ENCODE measurements around the gene MACROH2A1. TPM values are rescaled to one million over a fixed set of nuclear protein-coding genes. Genes with fewer than 3 reads are reported as not detected.

MACROH2A1 gene
- total RNA-seq, 1 donor from 2014 or later: 218 TPM

- peak; percentile 84 for DNase-seq
These were observed 44.9 kb downstream of the MACROH2A1 start for GRCh38 chr5:135353952-135354721.

- no peak for DNase-seq
These were observed 48.5 kb downstream of the MACROH2A1 start for GRCh38 chr5:135350536-135350935.

GRCh38 chr5:135349886-135350285 is 49.1 kb downstream of the MACROH2A1 start:
- no peak for DNase-seq

DNA sequence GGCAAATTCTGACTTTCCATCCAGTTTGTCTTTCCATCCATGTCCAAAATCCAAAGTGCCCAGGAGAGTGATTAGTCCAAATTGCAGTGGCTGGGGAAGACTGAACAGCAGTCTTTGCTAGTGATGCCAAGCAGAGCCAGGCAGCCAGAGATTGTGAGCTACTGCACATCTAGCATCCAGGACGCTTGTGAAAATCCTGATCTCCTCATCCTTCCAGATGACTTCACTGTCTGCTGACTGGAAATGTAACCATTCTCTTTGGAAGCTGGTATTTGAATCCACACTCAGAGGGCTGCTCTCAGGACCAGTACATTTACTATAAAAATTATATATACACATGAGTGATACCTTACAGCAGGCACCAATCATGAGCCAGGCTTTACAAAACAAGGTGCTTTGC is 49.6 kb downstream of the MACROH2A1 start:
- no peak for DNase-seq

DNA sequence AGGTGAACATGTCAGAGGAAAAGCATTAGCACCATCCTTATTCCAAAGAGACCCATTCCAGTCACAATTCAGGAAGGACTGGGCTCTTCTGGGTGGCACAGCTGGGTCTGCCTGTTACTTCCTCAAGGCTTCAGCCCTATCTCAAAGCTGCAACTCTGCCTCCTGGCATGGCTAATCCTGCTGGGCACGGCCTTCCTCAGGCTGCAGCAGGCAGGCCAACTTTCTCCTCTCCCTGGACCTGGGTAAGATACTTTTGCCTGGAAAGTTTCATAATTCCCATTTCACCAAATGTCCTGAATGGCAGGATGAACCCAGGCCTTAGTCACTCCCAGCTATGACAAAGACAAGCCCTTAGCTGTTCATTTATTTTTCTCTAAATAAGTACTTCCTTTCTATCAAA is 50.1 kb downstream of the MACROH2A1 start:
- DNase-seq: no peak

DNA sequence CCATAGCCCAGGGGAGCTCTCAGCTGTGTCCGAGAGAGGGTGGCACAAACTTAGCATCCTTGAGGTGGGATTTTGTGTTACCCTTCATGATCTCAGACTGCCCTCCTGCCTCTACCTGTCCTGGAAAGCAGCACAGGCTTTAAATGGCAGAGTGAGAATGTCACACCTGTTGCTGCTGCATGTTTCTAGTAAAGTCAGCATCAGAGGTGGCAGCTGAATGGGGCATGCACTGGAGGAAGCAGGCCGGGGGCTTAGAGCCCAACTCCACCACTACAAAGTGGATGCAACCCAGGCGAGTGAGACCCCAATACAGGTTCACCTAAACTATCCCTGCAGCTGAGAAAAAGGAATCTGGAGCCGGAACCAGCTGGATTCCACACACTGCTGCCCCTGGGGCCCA is 51.6 kb downstream of the MACROH2A1 start:
- no peak for DNase-seq

- DNase-seq: no peak
These were observed 52.9 kb downstream of the MACROH2A1 start for GRCh38 chr5:135345956-135346731.

DNA sequence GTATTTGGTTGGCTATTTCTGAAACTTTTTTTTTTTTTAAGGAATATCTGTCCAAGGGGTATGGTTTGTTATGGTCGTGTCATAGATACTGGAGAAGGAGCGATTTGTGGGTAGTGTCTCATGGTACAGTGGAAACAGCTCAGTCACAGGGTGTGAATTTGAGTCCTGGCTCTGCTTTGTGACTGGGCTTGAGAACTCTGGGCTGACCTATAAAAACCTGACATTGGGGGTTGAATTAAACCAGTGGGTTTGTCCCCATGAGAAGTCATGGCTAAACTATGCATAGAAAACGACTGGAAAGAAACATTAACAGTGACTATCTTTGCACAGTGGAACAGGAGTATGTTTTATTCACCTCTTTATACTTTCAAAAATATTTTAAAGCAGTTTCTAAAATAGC is 54.7 kb downstream of the MACROH2A1 start:
- no peak for DNase-seq

DNA sequence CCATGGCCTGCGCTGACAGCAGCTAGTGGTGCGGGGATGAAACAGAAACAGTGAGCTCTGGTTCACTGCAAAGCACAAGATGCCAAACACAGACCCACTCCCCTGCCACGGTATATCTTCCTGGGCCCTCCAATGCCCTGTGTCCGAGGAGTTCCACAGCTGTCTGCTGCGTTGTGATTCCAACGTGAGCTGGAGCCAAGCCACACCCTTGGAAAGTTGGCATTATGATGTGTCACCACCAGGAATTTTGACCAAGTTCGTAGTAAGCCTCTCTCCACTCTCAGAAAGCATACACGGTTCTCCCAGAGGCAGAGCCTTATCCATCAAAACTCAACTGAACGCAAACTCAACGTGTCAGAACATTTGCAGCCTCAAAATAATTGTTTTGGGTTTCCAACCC is 55.6 kb downstream of the MACROH2A1 start:
- DNase-seq: peak; percentile 83

- DNase-seq: no peak
These were observed 56.5 kb downstream of the MACROH2A1 start for GRCh38 chr5:135342551-135342875.

DNA sequence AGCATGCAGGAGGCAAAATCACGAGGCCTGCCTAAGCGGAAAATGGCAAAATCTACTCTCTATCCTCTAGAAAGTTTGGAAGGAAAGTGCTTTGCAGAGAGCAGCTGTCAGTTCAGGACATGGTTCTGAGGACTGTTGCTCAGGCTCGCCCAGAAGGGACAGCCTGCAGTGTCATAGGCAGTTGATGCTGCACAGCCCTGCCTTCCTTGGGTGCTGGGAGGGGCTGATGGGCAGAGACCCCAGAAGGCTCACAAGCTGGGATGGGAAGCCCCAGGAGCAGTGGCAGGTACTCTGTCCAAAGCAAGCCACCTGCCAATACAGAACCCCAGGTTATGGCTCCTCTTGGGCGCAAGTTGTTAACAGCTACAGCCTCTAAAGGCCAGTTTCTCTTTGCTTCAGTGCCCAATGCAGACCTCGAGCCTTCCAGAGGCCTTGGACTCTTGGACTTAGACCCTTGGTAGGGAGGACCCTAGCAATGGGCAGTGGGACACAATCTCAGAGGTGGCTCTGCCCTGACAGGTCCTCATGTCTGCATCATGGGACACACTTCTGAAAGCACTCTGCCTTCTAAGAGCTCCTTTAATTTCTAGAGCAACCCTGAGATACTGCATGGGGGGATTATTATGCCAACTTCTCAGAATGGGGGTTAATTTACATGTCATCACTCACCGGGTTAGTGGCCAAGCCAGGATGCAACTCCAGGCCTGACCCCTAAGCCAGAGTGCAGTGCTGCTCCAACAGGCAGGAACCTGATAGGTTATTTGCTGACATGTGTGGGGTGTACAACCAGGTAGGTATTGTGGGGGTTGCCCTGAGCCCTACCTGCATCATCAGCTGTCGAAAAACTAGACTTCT is 57.1 kb downstream of the MACROH2A1 start:
- DNase-seq: no peak

DNA sequence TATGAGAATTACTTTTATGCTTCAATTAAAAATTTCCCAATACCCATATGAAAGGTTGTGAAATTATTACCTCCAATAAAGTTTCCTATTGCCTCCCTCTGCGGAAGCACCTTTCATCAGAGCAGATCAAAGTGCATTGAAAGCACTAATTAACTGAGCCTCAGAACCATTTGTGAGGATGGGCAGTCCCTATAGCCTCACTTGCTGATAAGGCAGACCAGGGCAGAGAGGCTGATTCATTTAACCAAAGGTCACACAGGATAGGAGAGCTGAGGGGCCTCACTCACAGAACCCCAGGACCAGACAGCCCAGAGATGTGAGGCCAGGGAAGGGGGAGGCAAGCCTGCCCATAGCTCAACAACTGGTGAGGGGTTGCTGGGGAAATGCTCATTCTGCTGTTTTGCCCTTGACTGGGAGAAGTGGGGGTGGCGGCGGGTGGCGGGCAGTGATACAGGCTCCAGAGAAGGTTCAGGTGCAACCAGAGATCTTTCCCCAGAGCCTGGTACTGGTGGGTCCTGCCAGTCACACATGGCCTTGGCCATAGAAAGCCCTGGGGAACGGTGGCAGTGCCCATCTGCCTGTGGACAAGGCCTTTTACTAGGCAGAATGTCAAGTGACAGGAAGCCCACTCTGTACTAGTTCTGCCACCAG is 57.9 kb downstream of the MACROH2A1 start:
- DNase-seq: no peak

DNA sequence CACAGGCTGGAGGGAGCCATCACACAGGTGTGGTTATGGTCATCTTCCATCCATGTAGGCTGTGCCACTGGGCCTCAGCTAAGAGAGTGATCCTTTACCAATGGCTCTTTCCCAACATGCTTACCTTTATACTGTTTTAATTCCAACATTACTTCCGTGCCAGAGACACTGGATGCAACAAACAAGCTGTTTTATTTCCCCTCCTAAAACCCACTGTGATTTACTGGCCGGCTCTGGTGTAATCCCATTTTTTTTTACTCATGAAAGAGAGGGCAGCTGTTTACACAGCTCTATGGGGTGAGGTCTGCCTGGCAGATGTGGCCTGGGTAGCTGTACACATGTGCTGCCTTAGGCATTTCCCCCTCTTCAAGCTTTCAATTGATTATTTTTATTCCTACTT is 58.5 kb downstream of the MACROH2A1 start:
- no peak for DNase-seq

GRCh38 chr5:135339623-135340022 is 59.4 kb downstream of the MACROH2A1 start:
- DNase-seq: no peak

DNA sequence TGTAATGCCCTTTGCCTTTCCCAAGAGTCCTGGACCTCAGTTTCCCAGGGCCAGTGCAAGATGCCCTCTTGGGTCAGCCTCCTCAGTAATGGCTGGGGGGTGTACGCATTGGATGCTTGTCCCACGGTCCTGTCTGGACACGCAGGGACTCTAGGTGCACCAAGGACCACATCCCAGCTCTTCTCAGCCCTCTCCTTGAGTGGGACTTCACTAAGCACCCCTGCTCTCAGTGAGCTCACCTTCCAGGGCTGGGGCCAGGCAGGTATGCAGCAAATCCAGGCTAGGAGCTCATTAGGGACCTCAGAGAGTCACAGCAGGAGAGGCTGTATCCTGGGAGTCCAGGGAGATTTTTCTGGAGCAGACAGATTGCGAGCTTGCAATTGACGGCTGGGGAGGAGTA is 59.8 kb downstream of the MACROH2A1 start:
- no peak for DNase-seq

DNA sequence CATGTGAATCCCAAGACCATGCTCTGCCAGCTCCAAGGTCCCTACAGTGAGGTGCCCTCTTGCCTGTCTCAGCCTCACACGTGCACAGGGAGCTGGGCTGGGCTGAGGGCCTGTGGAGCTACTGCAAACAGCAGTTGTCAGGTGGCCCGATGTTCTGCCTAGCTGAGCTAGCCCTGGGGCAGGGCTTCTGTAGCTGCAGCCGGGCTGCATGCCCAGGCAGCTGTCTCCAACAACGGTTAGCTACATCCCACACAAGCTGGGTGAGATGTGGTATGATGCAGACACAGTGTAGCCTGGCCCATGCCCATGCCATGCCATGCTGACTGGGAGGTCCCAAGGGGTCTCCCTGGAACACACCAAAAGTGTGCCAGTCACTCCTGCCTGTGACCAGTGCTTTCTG is 62.0 kb downstream of the MACROH2A1 start:
- DNase-seq: peak; percentile 90

GRCh38 chr5:135335031-135335828 is 63.8 kb downstream of the MACROH2A1 start:
- DNase-seq: no peak

DNA sequence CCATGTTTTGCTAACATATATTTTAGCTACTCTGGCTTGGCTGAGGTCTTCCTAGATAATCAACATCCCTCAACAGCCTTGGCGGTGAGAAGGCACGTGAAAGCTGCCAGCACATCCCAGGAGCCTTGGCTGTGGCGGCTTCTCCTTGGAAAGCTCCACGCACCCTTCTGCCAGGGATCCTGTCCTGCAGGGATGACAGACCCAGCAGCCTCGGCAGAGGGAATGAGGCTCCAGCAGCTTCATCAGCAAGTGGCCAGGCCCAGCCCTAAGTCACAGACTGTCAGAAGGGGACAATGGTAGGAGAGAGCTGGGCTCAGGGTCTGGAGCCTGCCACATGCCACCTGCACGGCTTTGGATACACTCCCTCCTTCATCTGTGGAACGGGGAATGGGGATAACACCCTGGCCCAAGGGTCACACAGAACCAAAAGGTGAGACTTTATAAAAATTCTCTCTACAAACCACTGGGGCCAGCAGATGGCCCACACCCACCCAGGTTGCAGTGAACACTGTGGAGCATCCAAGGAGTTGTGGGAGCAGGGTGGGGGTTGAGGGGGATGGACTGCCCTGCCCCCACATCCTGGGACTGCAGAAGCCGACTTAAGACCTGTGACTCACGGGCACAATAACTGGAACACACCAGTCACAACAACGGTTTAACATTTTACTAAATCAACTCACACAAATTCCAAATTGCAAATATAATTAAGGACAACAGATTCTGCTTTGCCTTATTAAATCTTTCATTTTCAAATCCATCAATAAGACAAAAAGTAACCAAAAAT is 65.1 kb downstream of the MACROH2A1 start:
- DNase-seq: no peak

GRCh38 chr5:135332519-135333150 is 66.4 kb downstream of the MACROH2A1 start:
- DNase-seq: peak; percentile 87

GRCh38 chr5:135331612-135332011 is 67.4 kb downstream of the MACROH2A1 start:
- no peak for DNase-seq

Data from tongue (tissue), 2 donors.